Dermis lymphatic vessel endothelial cell (primary cell): ENCODE measurements around the gene NEMP2. TPM values are rescaled to one million over a fixed set of nuclear protein-coding genes. Genes with fewer than 3 reads are reported as not detected.

Experiments used
- total RNA-seq: library from RNA; depleted of rRNA; stranded (reverse); fragments of >200 nt; gene quantifications from 2 replicates; pipeline ENCODE4 v1.2.1, GENCODE V29; 2014

Gene NEMP2
- 3.4 and 4.0 TPM in 2 replicates for total RNA-seq

DNA sequence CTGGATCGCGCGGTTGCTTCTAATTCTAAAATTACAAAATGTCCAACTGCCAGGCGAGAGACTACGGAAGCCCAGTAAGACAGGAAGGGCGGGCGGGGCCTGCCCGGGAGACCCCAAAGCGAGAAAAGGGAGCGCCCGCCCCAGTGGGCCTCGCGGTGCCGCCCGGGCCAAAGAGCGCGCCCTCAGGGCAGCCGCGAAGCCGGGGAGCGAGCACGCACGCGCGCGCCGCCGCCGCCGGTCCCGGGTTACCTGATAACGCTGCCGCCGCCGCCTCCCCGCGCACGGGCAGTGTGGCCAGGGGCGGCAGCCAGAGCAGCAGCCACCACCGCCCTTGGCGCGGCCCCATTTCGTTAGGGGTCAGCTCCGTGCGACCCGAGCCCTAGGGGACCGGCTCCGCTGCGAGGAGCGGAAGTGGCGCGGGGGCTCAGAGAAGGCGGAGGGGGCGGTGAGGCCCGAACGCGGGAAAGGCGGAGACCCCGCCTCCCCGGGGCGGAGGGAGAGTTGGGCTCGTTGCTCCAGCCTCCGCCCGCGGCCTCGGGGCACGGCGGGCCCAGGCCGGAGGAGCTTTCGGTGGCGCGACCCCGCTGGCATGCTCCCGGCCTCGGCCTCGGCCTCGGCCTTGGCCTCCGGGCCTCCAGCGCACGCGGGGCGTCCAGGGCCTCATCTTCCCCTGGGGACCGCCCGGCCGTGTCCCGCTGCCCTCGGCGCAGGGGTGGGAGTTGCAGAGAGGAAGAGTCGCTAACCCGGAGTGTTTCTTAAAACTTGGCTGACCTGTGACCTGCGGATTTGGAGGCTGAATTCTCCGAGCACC lies at the start of gene NEMP2:
Gene NEMP2 (minus strand): TSS at position 413 of the 811 bp plus-strand sequence. CDS start 67 bp downstream, at position 346.

Other genes starting within 250 kb of the NEMP2 start
- gene HIBCH, start 214.9 kb downstream of the NEMP2 start, total RNA-seq: 11.2 and 18.2 TPM in 2 replicates
- gene INPP1, start 191.1 kb downstream of the NEMP2 start, total RNA-seq: 12.0 and 15.4 TPM in 2 replicates
- gene MFSD6, start 126.4 kb downstream of the NEMP2 start, total RNA-seq: 10.4 and 10.6 TPM in 2 replicates
- 36.4 and 48.2 TPM in 2 replicates for gene NAB1, start 114.4 kb upstream of the NEMP2 start, total RNA-seq